Fibroblast of skin of abdomen (primary cell): ENCODE data around the gene LAMA2.

ENCODE experiments used
- DNase-seq: peaks from one replicate; pipeline ENCODE4 v3.0.0-alpha.2; 2013

Gene LAMA2

DNA sequence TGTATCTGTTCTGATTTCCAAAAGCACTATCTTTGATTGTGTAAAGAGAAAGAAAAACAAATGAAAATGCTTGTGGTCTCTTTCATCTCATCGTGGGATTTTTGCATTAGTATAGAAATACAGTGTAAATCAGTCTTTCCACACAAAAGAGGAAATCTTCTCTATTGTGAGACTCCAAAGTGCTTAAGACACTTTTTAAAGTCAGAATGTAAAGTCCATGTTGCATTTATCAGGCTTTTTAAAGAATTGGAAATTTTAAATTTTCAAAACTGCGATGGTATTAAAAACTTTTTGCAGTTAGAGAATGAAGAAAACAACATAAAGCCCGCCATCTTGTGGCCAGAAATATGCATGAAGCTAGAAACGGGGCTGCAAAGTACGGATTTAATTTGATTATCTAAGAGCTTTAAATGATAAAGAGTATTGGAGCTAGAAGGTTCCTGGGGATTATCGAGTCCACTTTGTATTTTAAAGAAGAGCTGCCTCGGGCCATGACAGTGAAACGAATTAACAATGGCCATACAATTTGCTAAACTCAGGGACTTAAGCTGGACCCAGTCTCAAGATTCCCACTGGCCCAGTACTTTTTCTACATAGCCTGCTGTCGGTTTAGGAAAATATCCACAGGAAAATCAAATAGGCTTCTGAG is 487.5 kb downstream of the LAMA2 start:
- peak; percentile 45 for DNase-seq

- no peak for DNase-seq
These were observed 498.9 kb downstream of the LAMA2 start for GRCh38 chr6:129381885-129382284.

DNA sequence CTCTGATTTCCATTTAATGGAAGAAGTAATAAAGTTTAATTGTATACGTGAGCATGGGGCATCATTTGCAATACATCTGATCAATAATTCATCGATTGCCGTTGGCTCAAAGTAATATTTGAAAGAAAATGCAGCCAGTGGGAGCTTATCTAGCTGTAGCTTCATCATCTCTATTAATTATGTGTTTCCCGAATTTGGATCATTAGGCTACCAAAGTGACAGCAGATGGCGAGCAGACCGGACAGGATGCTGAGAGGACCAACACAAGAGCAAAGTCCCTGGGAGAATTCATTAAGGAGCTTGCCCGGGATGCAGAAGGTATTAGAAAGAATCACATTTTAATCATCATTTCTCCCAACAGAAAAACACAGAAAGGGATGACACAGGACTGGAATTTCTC is 500.0 kb downstream of the LAMA2 start:
- DNase-seq, result no peak

DNA sequence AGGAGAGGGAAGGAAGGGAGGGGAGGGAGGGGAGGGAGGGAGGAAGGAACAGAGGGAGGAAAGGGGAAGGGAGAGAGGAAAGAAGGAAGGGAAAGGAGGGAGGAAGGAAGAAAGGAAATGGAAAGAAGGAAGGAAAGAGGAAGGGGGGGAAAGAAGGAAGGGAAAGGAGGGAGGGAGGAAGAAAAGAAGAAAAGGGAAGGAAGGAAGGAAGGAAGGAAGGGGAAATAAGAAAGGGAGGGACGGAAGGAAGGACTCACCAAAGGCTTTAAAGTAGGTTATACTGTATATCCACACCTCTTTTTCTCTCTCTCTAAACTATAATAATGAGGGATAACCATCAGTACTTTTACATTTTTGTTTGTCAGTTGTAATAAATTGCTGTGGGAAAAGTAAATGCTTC is 502.2 kb downstream of the LAMA2 start:
- DNase-seq, result no peak

- no peak for DNase-seq
These were observed 508.0 kb downstream of the LAMA2 start for GRCh38 chr6:129390900-129391299.

DNA sequence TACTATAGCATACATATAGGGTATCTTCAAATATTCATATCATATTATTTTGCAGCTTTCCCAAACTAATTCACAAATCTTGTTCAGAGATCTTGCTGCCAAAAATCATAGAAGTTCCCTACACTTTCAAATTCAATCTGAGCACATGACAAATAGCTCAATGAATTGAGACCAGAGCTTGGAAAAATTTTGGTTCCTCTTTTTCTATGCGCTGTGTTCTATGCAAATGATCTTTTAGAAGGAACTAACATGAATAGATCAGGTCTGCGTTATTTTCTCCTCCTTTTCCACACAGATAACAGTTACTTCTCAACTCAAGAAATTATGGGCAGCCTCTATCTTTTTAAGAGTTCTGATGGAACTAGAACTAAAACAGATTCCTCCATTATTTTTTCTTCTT is 510.7 kb downstream of the LAMA2 start:
- no peak for DNase-seq

DNA sequence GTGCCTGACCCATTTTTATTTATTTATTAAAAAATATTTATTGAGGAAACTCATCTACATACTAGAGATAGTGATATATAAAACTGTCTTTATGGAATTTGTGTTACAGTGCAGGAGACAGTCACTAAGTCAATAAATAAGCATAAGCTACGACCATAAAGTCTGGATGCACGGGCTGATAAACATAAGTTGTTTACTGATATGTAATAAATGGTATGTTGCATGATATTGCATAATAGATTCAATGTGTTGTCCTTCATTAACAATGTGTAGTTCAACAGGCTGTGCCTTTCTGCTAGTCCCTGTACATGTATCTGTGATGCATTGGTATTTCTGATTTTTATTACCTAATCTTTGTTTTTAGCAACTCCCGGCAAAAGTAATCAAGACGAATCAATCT is 515.8 kb downstream of the LAMA2 start:
- DNase-seq, result no peak

- DNase-seq, result no peak
These were observed 519.3 kb downstream of the LAMA2 start for GRCh38 chr6:129402244-129402643.

- DNase-seq, result no peak
These were observed 528.2 kb downstream of the LAMA2 start for GRCh38 chr6:129411092-129411491.

DNA sequence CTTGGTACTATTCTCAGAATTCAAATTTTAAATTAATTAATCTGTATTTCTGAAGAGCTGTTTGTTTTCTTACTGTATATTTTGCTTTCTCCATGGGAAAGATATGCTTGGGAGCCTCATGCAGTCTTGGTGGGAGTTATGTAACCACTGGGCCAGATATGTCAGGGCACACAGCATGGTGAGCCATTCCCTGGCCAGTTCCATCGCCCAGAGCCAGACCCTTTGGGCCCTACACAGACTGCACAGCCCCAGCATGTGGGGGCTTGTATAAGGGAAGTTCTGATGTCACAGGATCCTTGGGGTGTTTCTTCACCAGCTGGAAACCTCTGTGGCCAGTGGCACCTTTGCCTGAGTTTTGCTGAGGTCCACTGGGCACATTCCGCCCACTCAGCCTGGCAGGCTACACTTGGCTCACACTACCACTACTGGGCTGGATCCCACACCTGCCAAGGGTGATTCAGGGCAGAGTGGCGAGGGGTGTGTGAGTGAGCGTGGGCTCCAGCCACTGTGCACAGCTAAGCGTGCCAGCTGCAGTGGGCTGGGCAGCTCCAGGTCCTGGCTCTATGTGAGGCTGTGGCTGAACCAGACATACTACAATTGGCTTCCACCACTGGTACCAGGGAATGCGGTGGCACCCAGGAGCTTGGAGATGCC is 533.5 kb downstream of the LAMA2 start:
- no peak for DNase-seq

DNA sequence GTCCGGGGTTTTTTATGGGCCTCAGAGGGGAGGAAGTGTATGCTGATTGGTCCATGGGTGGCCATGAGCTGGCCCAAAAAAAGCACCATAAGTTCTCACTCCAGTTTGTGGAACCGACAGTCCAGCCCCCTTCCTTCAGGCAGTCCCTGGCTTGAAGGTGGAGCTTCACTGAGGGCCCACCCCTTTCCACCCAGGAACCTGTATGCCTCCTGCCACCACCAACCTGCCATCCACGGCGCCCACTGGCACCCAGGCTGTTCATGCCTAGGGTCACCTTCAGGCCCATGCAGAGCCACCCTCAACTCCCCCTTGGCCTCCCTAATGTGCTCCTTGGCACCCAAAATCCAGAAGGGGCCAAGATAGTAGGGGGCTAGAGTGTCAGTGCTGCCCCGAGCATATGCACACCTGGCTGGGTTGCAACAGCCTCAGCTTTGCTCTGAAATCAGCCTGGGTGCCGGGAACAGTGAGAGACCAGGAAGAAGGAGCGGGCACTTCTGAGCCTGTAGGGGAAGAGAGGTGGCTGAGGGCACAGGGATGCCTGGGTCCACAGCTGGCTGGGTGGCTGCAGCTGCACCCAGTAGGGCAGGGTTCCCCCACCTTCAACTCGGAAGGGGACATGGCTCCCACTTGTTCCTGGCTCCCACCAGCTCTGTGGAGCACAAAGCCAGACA is 534.6 kb downstream of the LAMA2 start:
- no peak for DNase-seq

GRCh38 chr6:129419324-129419723 is 536.4 kb downstream of the LAMA2 start:
- no peak for DNase-seq

DNA sequence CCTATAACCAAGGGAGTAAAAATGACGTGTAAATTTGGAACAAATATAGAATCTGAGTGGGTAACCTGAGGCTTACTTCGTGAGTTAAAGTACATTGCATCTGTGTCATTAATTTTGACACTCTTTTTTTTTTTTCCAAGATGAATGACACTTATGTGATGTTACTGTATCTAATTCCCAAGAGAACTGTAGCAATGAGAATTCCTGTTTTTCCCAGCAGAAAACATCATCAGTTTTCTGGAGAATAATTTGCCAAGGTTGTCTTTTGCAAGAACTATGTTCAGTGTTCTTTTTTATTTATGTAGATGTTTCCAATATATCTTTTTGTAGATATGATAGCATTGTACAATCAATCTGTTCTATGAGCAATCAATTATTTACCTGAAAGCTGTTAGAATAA is 543.4 kb downstream of the LAMA2 start:
- no peak for DNase-seq

- DNase-seq, result peak; percentile 55
These were observed 547.0 kb downstream of the LAMA2 start for GRCh38 chr6:129429956-129430355.

DNA sequence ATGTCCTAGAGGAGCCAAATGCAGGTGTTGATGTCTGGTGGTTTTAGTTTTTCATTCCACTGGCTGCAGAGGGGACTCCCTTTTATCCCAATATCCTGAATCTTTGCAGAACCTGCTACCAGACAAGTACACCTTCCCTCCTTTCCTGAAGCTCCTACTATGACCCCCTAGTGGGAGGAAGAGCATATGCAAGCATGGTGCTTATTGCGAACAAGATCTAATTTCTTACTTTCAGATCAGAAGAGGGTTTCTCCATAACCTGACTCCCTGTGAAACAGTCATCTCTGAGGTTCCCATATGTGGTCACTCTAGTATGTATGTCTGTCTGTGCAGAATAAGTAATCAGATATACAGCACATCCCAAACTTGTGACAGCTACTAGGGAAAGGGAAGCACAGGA is 549.8 kb downstream of the LAMA2 start:
- no peak for DNase-seq

GRCh38 chr6:129434091-129434490 is 551.2 kb downstream of the LAMA2 start:
- DNase-seq, result no peak

DNA sequence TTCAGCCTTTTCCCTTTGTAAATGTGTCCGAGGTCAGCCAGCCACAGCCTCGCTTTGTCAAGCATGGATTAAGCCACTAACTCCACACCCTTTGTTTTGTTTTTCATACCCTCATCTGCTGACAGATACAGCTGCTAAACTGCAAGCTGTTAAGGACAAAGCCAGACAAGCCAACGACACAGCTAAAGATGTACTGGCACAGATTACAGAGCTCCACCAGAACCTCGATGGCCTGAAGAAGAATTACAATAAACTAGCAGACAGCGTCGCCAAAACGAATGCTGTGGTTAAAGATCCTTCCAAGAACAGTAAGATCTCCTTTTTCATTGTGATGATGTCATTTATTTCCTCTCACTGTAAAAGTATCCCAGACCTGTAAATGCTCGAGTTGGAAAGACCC is 557.8 kb downstream of the LAMA2 start:
- peak; percentile 35 for DNase-seq

DNA sequence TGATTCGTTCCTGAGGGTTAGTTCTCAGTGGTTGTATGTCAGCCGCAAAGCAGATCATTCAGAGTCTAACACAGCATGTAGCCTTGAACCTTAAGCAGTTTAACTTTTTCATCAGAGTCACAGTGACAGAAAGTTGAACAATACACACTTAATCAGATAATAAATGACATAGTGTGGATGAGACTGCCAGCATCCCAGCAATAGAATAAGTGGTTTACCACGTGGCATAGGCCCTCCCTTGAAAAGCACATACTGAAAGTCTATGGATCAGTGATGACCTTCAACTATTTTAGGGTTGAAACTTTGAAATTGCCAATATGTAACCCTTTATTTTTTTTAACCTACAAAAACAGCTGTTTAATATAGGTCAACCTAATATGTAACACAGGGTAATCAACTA is 561.7 kb downstream of the LAMA2 start:
- DNase-seq, result no peak

DNA sequence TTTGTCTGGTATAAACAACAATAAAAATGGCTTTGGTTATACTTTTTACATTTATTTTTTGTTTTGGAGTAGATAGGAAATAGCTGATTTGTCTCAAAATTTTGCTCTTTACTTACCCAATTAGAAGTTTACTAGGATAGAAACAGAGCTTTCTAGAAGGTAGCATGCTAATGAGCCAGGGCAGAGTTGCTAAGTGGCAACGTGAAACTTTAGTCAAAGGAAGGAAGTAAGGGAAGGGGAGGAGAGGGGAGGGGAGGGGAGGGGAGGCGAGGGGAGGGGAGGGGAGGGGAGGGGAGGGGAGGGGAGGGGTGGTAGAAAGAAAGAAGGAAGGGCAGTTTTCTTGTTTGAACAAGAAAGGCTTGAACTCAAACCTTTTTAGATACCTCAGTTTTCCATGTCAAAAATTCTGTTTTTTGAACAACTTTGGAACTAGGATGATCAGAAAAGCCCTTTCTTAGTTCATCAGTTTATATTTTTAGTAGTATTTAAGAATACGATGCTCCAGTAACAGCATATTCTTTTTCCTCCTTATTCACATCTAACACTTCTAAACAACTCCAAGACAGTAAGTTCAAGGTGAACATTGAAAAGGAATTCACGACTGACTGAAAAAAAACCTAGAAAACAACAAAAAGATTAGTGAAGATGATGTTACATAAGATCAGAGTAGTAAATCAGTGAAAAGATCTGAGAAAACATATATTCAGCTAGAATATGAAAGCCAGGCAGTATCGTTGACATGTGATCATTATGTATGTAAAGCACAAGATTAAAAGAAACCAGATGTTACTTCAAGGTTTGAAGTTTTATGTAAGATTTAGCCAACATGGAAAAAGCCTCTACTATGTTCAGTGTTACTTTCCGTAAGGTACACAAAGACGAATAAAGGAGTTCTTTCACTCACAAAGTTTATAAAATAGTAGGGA is 563.6 kb downstream of the LAMA2 start:
- peak; percentile 15 for DNase-seq

DNA sequence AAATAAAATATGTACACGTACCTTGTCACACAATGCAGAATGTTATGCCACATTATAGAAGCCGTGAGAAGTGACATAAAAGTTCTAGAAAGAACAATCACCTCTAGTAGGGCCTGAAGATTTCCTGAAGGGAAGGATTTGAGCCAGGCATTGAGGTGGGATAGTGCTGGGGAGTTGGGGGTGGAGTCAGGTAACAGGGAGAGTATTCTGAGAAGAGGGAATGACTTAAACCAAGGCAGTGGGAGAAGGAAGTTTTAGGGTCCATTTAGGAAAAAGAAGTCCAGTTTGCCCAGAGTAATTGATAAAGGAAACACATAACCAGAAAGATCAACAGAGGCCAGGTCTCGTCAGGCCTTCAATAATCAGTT is 564.2 kb downstream of the LAMA2 start:
- DNase-seq, result no peak

- DNase-seq, result no peak
These were observed 566.0 kb downstream of the LAMA2 start for GRCh38 chr6:129448965-129449364.

DNA sequence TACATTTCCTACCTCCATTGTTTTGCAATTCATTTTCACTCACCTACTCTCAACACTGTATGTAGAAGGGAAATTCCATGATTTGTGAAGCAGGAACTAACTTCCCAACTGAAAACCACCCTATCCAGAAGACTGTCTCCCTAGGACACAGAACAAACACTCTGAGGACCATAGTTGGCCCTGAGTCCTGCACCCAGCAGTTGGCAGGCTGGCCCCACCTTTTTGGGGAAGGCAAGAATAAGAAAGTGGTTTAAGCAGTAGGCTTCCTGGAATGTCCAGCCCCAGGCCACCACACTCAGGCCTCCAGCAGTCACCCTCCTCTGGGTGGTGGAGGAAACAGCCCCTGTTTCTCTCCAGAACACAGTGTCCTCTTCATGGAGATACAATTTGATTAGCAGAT is 568.2 kb downstream of the LAMA2 start:
- no peak for DNase-seq

- no peak for DNase-seq
These were observed 570.1 kb downstream of the LAMA2 start for GRCh38 chr6:129453073-129453472.
